K562 (cell line): ENCODE results near the gene ZNHIT2. TPM values are rescaled to one million over a fixed set of nuclear protein-coding genes. Genes with fewer than 3 reads are reported as not detected.

Source experiments
- ATAC-seq: fragments of 200-7000 bp; cut with Tn5 transposase; 3 replicates; pipeline ENCODE4 v1.9.1; 2020; ENCODE audit warnings: moderate library complexity
- BruUV-seq: library from RNA; stranded (reverse); fragments of 400-500 nt; replicated peaks from 2 replicates; lab custom pipeline; 2021; lab: Mats Ljungman, UMichigan
- CTCF ChIA-PET: fragments of 300-600 bp; formaldehyde crosslinking; extraction: SDS; loops from one replicate; lab custom pipeline; 2021; ENCODE audit warnings: low intra/inter-chr PET ratio; lab: Yijun Ruan, JAX
- POLR2A ChIA-PET: fragments of 300-600, 350-650 bp; sonication (Branson Sonifier 250); formaldehyde crosslinking; extraction: SDS; loops from one replicate; lab custom pipeline; 2021; ENCODE audit warnings: antibody characterized with exemption, inconsistent platforms; lab: Yijun Ruan, JAX
- DNase-seq, 4 experiments: peaks; one replicate each; pipeline versions ENCODE4 v3.0.0 to v3.0.0-alpha.2; 2011 to 2018; ENCODE audit warnings: low spot score in 3 of 4, mixed read lengths in 3 of 4; ENCODE audit errors: extremely low read depth in 1 of 4
- FAIRE-seq: peaks from 2 replicates; lab custom pipeline; 2011; peaks lifted over from hg19 to GRCh38; lab: Jason Lieb, UNC
- H2AFZ ChIP-seq: 2 replicates; pipeline ENCODE4 v1.6.0; 2011; ENCODE audit warnings: low read depth, low read length, control low read depth, inconsistent platforms
- H3K27ac ChIP-seq: fragments of 200-600 bp; 3 replicates; pipeline ENCODE4 v1.8.0; 2011; ENCODE audit warnings: low read depth, mild to moderate bottlenecking, control low read depth, inconsistent platforms, low read length, moderate library complexity, mixed read lengths; ENCODE audit errors: extremely low read depth
- H3K27me3 ChIP-seq, 2 experiments: fragments of 300-600 bp in 1 of 2; 2 replicates in 1 of 2; 3 replicates in 1 of 2; pipeline versions ENCODE4 v1.6.0 to v1.8.0; 2011; ENCODE audit warnings: inconsistent platforms in 2 of 2, low read length in 2 of 2, mild to moderate bottlenecking in 1 of 2, mixed read lengths in 1 of 2, moderate library complexity in 1 of 2; ENCODE audit not compliant: control insufficient read depth in 2 of 2, insufficient read depth in 2 of 2
- H3K36me3 ChIP-seq: fragments of 300-600 bp; 3 replicates; pipeline ENCODE4 v1.8.0; 2011; ENCODE audit warnings: mild to moderate bottlenecking, low read length, inconsistent platforms; ENCODE audit not compliant: control insufficient read depth, insufficient read depth
- H3K4me1 ChIP-seq, 2 experiments: fragments of 200-600 bp in 1 of 2; replicated peaks in 1 of 2; 2 replicates in 1 of 2; 3 replicates in 1 of 2; pipeline versions ENCODE4 v1.5.1 to v1.8.0; 2011; ENCODE audit warnings: inconsistent platforms in 2 of 2, low read length in 2 of 2, mild to moderate bottlenecking in 1 of 2, mixed read lengths in 1 of 2, moderate library complexity in 1 of 2; ENCODE audit not compliant: control insufficient read depth in 2 of 2, insufficient read depth in 2 of 2
- H3K4me2 ChIP-seq: 2 replicates; pipeline ENCODE4 v1.6.1; 2011; ENCODE audit warnings: low read length, control low read depth, inconsistent platforms, mixed read lengths; ENCODE audit not compliant: insufficient read depth
- H3K4me3 ChIP-seq: fragments of 200-600 bp; sonication (generic), shearing (Covaris generic); 2 replicates; pipeline ENCODE4 v1.5.1; 2016; ENCODE audit warnings: control low read depth, inconsistent platforms
- H3K79me2 ChIP-seq: fragments of 200-600 bp; 3 replicates; pipeline ENCODE4 v1.8.0; 2011; ENCODE audit warnings: low read length, inconsistent platforms; ENCODE audit not compliant: control insufficient read depth, insufficient read depth
- H3K9ac ChIP-seq, 2 experiments: 2 replicates each; pipeline versions ENCODE4 v1.6.0 to v1.6.1; 2011; ENCODE audit warnings: low read depth in 2 of 2, low read length in 2 of 2, control low read depth in 1 of 2, inconsistent platforms in 1 of 2, mild to moderate bottlenecking in 1 of 2, mixed read lengths in 1 of 2; ENCODE audit not compliant: insufficient read depth in 1 of 2
- H3K9me1 ChIP-seq: one replicate; pipeline ENCODE4 v1.6.0; 2011; ENCODE audit warnings: inconsistent platforms, mild to moderate bottlenecking, low read length, moderate library complexity; ENCODE audit not compliant: control insufficient read depth, insufficient read depth
- H3K9me3 ChIP-seq: replicated peaks from 2 replicates; pipeline ENCODE4 v1.5.1; 2011; ENCODE audit warnings: low read depth, low read length, inconsistent platforms; ENCODE audit not compliant: control insufficient read depth, insufficient read depth
- H4K20me1 ChIP-seq: replicated peaks from 2 replicates; pipeline ENCODE4 v1.6.1; 2011; ENCODE audit warnings: low read length, inconsistent platforms, mixed read lengths; ENCODE audit not compliant: control insufficient read depth, insufficient read depth
- FOXM1 ChIP-seq, 2 experiments: fragments of 450-650 bp in 1 of 2; sonication (generic) in 1 of 2; formaldehyde crosslinking in 1 of 2; IDR thresholded peaks; 2 replicates each; pipeline versions ENCODE4 v1.6.1 to v1.9.0; 2017 to 2022; ENCODE audit warnings: low read depth in 2 of 2, mild to moderate bottlenecking in 2 of 2, missing genetic modification reagents in 1 of 2, moderate library complexity in 1 of 2
- PTBP1 ChIP-seq: fragments of 200-400 bp; formaldehyde crosslinking; IDR thresholded peaks from 2 replicates; pipeline ENCODE4 v1.6.1; 2017; ENCODE audit warnings: low read depth, low read length
- SIN3B ChIP-seq: fragments of 450-650 bp; IDR thresholded peaks from 2 replicates; pipeline ENCODE4 v1.6.1; 2017; ENCODE audit warnings: low read depth, mild to moderate bottlenecking, moderate library complexity
- WGBS: fragments of 100-300 bp; shearing (Covaris generic); methylation state at CpG from one replicate; pipeline ENCODE4 v1.1.6; 2016; ENCODE audit warnings: low coverage, mixed read lengths; ENCODE audit not compliant: insufficient coverage; ENCODE audit errors: missing lambda C conversion rate; 5-methylcytosine and 5-hydroxymethylcytosine counted together
- in situ Hi-C: fragments of 300-500 bp; cut with MboI; formaldehyde crosslinking; loops from 4 replicates; pipeline ENCODE4 v1.15.0; 2018; ENCODE audit warnings: inconsistent platforms, mixed read lengths
- intact Hi-C: fragments of 100-400 bp; cut with micrococcal nuclease; formaldehyde crosslinking; loops from 2 replicates; pipeline ENCODE4 v1.14.2; 2022
- polyA plus RNA-seq, 8 experiments: library from polyadenylated mRNA; depleted of rRNA in 4 of 8; stranded (reverse) in 5 of 8; unstranded in 3 of 8; fragments of >200 nt; fragmentation: Nextera tagmentation in 2 of 8; fragmentation: Illumina TruSeq in 1 of 8; extraction: Ambion mirVana in 2 of 8; extraction: Trizol in 1 of 8; gene quantifications; 2 replicates each; pipeline versions ENCODE4 v1.2.1 to v1.2.3, GENCODE V29; 2011 to 2014; ENCODE audit warnings: inconsistent platforms in 1 of 8, missing spikeins in 1 of 8
- total RNA-seq, 7 experiments: library from RNA; depleted of rRNA in 6 of 7; stranded (reverse); fragments of >200 nt in 6 of 7; fragmentation: Illumina TruSeq in 2 of 7; extraction: Trizol in 2 of 7; gene quantifications; 2 replicates each; pipeline versions ENCODE4 v1.2.1 to v1.2.3, GENCODE V29; 2011 to 2021; ENCODE audit warnings: low replicate concordance in 1 of 7

Gene ZNHIT2
- total and polyA plus RNA-seq, 9 of the 15 experiments (the other 6 are each of a cell fraction or from before 2014, with no cell fraction given), result 0.08 to 39.0 (median 2.5) TPM

- no peak overlapping the region for H2AFZ ChIP-seq
- TSS peak; percentile 39 for BruUV-seq
- no peaks in the 10 kb centered on the region for H3K27me3 ChIP-seq
- in situ Hi-C loops, result no loop called here
- no peak for FAIRE-seq
- ChIA-PET POLR2A (interaction anchor here (0.5 to 8.4 kb wide), 8 partner anchors 8 to 281 kb away, joined by 3 to 92 read pairs (median 5); partner anchors contain the start of genes ARL2, CDC42BPG, TM7SF2 and ZNHIT2), CTCF (interaction anchor here (1.1 kb wide), 1 partner anchor 84 kb away, joined by 3 read pairs; no protein-coding TSS in a partner anchor)
- H3K27ac ChIP-seq, result peak overlapping the region; percentile 81; the same call in 1 of the 3 replicates
- H3K4me3 ChIP-seq, result peak overlapping the region; percentile 78
- no peaks in the 10 kb centered on the region for H3K9me3 ChIP-seq
- H3K4me2 ChIP-seq, result peak overlapping the region; percentile 80
- peak; percentile 32 for ATAC-seq
- intact Hi-C loops, result no loop called here
- H3K9me1 ChIP-seq, result no peaks in the 10 kb centered on the region
- DNase-seq, result no peak
- H3K4me1 ChIP-seq, result peaks cover 11 to 14% of the 10 kb centered on the region in 2 experiments; a peak in 4 of 5 replicates
- no peak for TF ChIP-seq FOXM1 (IDR thresholded peaks at IDR 0.05; ENCODE audit: low read depth)
- TF ChIP-seq FOXM1 (CRISPR knock-in tag; IDR thresholded peaks at IDR 0.05; ENCODE audit: low read depth), result 0 out of 2 replicates have a peak, but pooled peaks have one; percentile 39
- TF ChIP-seq SIN3B, result no peak
- TF ChIP-seq PTBP1, result no peak
- H3K79me2 ChIP-seq, result peaks cover 16% of the 10 kb centered on the region
- peaks cover 17% of the 10 kb centered on the region; the same call in 2 of the 3 replicates for H3K36me3 ChIP-seq
- WGBS, result 6% methylated on average over 8 of the region's 8 CpGs
- H3K9ac ChIP-seq, result peak overlapping the region; percentile 40 to 90
- no peaks in the 10 kb centered on the region for H4K20me1 ChIP-seq
Measured at GRCh38 chr11:65096926-65097325, 20.6 kb downstream of the ZNHIT2 start.
